Keratinocyte (primary cell): ENCODE measurements around the gene GATAD2B. TPM values are rescaled to one million over a fixed set of nuclear protein-coding genes. Genes with fewer than 3 reads are reported as not detected.

ENCODE experiments used
- DNase-seq: peaks from one replicate; pipeline ENCODE4 v3.0.0-alpha.2; 2011; ENCODE audit warnings: low read depth, missing footprints, low spot score
- FAIRE-seq: peaks from 2 replicates; lab custom pipeline; 2011; peaks lifted over from hg19 to GRCh38; lab: Jason Lieb, UNC
- H2AFZ ChIP-seq: 2 replicates; pipeline ENCODE4 v1.6.0; 2012; ENCODE audit warnings: low read length, control low read depth, inconsistent platforms; ENCODE audit not compliant: control insufficient read depth
- H3K27ac ChIP-seq: 2 replicates; pipeline ENCODE4 v1.5.1; 2011; ENCODE audit warnings: low read length; ENCODE audit not compliant: control insufficient read depth, insufficient read depth
- H3K27me3 ChIP-seq: 3 replicates; pipeline ENCODE4 v1.6.0; 2011; ENCODE audit warnings: low read length; ENCODE audit not compliant: control insufficient read depth, insufficient read depth; ENCODE audit errors: extremely low read depth
- H3K36me3 ChIP-seq, 2 experiments: 2 replicates in 1 of 2; 3 replicates in 1 of 2; pipeline ENCODE4 v1.5.1; 2011; ENCODE audit warnings: low read length in 2 of 2, mild to moderate bottlenecking in 1 of 2; ENCODE audit not compliant: control insufficient read depth in 2 of 2, insufficient read depth in 2 of 2; ENCODE audit errors: extremely low read depth in 1 of 2
- H3K4me1 ChIP-seq: 3 replicates; pipeline ENCODE4 v1.5.1; 2011; ENCODE audit warnings: low read length; ENCODE audit not compliant: control insufficient read depth, insufficient read depth; ENCODE audit errors: extremely low read depth
- H3K4me2 ChIP-seq: 3 replicates; pipeline ENCODE4 v1.6.0; 2011; ENCODE audit warnings: low read depth, low read length; ENCODE audit not compliant: control insufficient read depth, insufficient read depth; ENCODE audit errors: extremely low read depth
- H3K4me3 ChIP-seq, 3 experiments: fragments of 200-600 bp in 1 of 3; sonication (generic) in 1 of 3; 2 replicates in 2 of 3; 3 replicates in 1 of 3; pipeline ENCODE4 v1.5.1; 2011 to 2016; ENCODE audit warnings: low read length in 3 of 3, mild to moderate bottlenecking in 3 of 3, control low read depth in 2 of 3, inconsistent platforms in 1 of 3, low read depth in 1 of 3, mixed read lengths in 1 of 3, mixed run types in 1 of 3, moderate library complexity in 1 of 3; ENCODE audit not compliant: control insufficient read depth in 2 of 3, insufficient read depth in 2 of 3; ENCODE audit errors: extremely low read depth in 1 of 3
- H3K79me2 ChIP-seq: 2 replicates; pipeline ENCODE4 v1.6.0; 2012; ENCODE audit warnings: low read length; ENCODE audit not compliant: control insufficient read depth, insufficient read depth
- H3K9ac ChIP-seq: 3 replicates; pipeline ENCODE4 v1.6.0; 2011; ENCODE audit warnings: low read length; ENCODE audit not compliant: control insufficient read depth, insufficient read depth; ENCODE audit errors: extremely low read depth
- H3K9me1 ChIP-seq: 3 replicates; pipeline ENCODE4 v1.6.0; 2011; ENCODE audit warnings: low read length; ENCODE audit not compliant: control insufficient read depth, insufficient read depth; ENCODE audit errors: extremely low read depth
- H3K9me3 ChIP-seq: 2 replicates; pipeline ENCODE4 v1.5.1; 2012; ENCODE audit warnings: low read depth, low read length; ENCODE audit not compliant: control insufficient read depth
- H4K20me1 ChIP-seq: 3 replicates; pipeline ENCODE4 v1.6.0; 2011; ENCODE audit warnings: low read length; ENCODE audit not compliant: control insufficient read depth, insufficient read depth; ENCODE audit errors: extremely low read depth
- EZH2 ChIP-seq: IDR thresholded peaks from one replicate; pipeline ENCODE4 v1.6.1; 2012; ENCODE audit warnings: inconsistent platforms, mild to moderate bottlenecking, low read length, moderate library complexity
- dilution Hi-C: fragments of 300-500 bp; cut with MboI; formaldehyde crosslinking; loops from one replicate; pipeline ENCODE4 v1.7.0; 2020; ENCODE audit warnings: low sequenced_read_pairs; ENCODE audit not compliant: extremely low pct_ligation_motif_present
- polyA plus RNA-seq, 5 experiments: library from polyadenylated mRNA; depleted of rRNA in 3 of 5; stranded (reverse) in 3 of 5; stranded (forward) in 1 of 5; unstranded in 1 of 5; fragments of >200 nt; gene quantifications; 1 replicate in 1 of 5; 2 replicates in 3 of 5; 3 replicates in 1 of 5; pipeline versions ENCODE4 v1.2.1 to v1.2.3, GENCODE V29; 2011 to 2012; ENCODE audit warnings: missing spikeins in 2 of 5, low read depth in 1 of 5, low replicate concordance in 1 of 5
- TF ChIP-seq, protein P1 (sequence below), 3 experiments: IDR thresholded peaks in 1 of 3; conservative IDR thresholded peaks in 1 of 3; optimal IDR thresholded peaks in 1 of 3; 2 replicates in 2 of 3; 3 replicates in 1 of 3; pipeline versions ENCODE3 to v1.5.1; 2011; ENCODE audit warnings: low read length in 3 of 3, mild to moderate bottlenecking in 3 of 3, moderate library complexity in 2 of 3, control low read depth in 1 of 3, inconsistent platforms in 1 of 3; ENCODE audit not compliant: insufficient read depth in 2 of 3; ENCODE audit errors: extremely low read depth in 1 of 3

Gene GATAD2B
- polyA plus RNA-seq, 1 donor (not counting 4 experiments of a cell fraction or from before 2014, with no cell fraction given) = 6.1 TPM

DNA sequence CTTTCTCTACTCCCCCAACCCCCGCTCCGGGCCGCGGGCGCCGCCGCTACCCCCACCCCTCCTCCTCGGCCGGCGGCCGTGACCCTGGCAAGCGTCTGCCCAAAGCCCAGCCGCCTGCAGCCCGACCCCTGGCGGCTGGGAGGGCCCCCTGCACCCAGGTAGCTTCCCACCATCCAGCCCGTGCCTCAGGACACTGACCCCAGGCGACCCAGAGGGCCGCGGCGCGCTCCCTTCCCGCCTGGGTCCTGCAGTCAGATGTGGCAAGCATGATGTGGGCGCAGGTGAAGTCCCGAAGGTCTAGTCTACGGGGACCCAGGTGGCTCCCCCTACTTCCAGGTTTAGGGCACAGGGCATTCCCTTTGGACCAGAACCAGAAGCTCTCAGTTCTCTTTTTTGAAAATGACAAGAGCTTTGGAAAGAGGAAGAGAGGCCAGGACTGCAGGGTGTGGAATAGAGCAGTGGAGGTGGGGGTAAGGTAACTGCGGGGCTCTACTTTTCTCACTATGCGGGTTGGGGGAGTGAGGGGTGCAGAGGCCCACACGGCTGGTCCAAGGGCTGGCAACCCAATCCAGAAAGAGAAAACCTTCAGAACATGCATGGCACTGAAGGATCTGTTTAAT, 24.0 kb upstream of the GATAD2B start, which contains the start of gene DENND4B:
TSS of gene DENND4B (minus strand) at position 97 of the 620 bp plus-strand sequence. CDS start 2,344 bp downstream, outside the sequence.
- Histone ChIP-seq H3K9me3 (no peaks in the 10 kb centered on the region), H3K9ac (peak within 1 kb of the TSS; percentile 82), H3K4me1 (peaks cover 10% of the 10 kb centered on the region), H3K4me2 (peak within 1 kb of the TSS; percentile 92), H3K27me3 (no peaks in the 10 kb centered on the region), H3K36me3 (peaks cover 16 to 34% of the 10 kb centered on the region in 2 experiments), H3K79me2 (peaks cover 22% of the 10 kb centered on the region), H3K27ac (peak within 1 kb of the TSS; percentile 80), H3K9me1 (no peaks in the 10 kb centered on the region), H2AFZ (peak within 1 kb of the TSS; percentile 70), H3K4me3 (peak within 1 kb of the TSS; percentile 75 to 88 (median 79)), H4K20me1 (no peaks in the 10 kb centered on the region)
- DNase-seq (no peak), FAIRE-seq (no peak)
- dilution Hi-C loops = no loop called here
- TF ChIP-seq, protein P1, sequence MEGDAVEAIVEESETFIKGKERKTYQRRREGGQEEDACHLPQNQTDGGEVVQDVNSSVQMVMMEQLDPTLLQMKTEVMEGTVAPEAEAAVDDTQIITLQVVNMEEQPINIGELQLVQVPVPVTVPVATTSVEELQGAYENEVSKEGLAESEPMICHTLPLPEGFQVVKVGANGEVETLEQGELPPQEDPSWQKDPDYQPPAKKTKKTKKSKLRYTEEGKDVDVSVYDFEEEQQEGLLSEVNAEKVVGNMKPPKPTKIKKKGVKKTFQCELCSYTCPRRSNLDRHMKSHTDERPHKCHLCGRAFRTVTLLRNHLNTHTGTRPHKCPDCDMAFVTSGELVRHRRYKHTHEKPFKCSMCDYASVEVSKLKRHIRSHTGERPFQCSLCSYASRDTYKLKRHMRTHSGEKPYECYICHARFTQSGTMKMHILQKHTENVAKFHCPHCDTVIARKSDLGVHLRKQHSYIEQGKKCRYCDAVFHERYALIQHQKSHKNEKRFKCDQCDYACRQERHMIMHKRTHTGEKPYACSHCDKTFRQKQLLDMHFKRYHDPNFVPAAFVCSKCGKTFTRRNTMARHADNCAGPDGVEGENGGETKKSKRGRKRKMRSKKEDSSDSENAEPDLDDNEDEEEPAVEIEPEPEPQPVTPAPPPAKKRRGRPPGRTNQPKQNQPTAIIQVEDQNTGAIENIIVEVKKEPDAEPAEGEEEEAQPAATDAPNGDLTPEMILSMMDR (optimal IDR thresholded peaks at IDR 0.05 in 1 of 3, IDR thresholded peaks at IDR 0.05 in 1 of 3, conservative IDR thresholded peaks at IDR 0.05 in 1 of 3; ENCODE audit: extremely low read depth in 1 of 3, insufficient read depth in 2 of 3, low read length in 3 of 3) = peak; percentile 57 to 91 (median 86)
- TF ChIP-seq EZH2 = no peak

DNA sequence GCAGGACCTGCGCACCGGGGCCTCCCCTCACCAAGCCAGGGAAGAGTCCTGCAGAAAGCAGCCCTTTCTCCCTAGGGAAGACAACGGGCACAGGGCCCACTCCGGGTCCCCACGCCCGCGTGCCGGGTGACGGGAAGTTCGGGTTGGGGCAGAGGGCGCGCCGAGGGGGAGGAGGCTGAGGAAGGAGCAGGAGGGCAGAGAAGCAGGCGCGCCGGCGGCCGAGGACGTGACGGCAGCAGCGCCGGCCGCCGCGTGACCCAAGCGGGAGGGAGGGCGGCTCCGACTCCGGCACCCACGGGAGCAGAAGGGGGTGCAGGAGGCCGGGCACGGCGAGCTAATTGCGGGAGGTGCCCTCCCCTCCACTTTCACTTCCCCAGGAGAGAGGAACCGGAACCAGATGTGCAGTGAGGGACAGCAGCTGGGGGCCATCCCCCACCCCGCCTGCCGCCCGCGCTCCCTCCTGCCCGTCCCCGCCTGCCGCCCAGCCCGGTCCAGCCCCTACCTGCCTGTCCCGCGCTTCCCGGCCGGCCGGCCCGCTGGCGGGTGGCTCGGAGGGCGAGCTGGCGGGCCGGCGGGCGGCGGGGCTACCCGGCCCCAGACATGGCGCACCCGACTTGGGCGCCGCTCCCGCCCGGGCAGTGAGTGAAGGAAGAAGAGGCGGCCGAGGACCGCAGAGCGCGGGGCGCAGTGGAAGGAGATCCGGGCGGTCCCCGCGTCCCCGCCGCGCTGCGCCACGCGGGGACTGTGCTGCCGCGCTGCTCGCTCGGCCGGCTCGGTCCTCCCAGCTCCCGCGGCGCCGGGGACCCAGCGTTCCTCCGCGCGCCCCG, 23.2 kb upstream of the GATAD2B start:
- Histone ChIP-seq H3K36me3 (peaks cover 16 to 34% of the 10 kb centered on the region in 2 experiments), H3K9ac (peak overlapping the region; percentile 82), H3K27ac (peak overlapping the region; percentile 80), H3K27me3 (no peaks in the 10 kb centered on the region), H2AFZ (peak overlapping the region; percentile 70), H3K9me1 (no peaks in the 10 kb centered on the region), H4K20me1 (no peaks in the 10 kb centered on the region), H3K4me2 (peak overlapping the region; percentile 92), H3K9me3 (no peaks in the 10 kb centered on the region), H3K4me3 (peak overlapping the region; percentile 75 to 88 (median 79)), H3K79me2 (peaks cover 22% of the 10 kb centered on the region), H3K4me1 (peaks cover 10% of the 10 kb centered on the region)
- dilution Hi-C loops = no loop called here
- TF ChIP-seq EZH2 = no peak
- TF ChIP-seq, protein P1 (optimal IDR thresholded peaks at IDR 0.05 in 1 of 3, IDR thresholded peaks at IDR 0.05 in 1 of 3, conservative IDR thresholded peaks at IDR 0.05 in 1 of 3; ENCODE audit: extremely low read depth in 1 of 3, insufficient read depth in 2 of 3, low read length in 3 of 3) = no peak
- DNase-seq = no peak
- FAIRE-seq = no peak
